ENCODE measurements around the gene ARHGAP10.

GRCh38 chr4:148004228-148004857, 272.5 kb downstream of the ARHGAP10 start:
- TF ChIP-seq, protein P1, sequence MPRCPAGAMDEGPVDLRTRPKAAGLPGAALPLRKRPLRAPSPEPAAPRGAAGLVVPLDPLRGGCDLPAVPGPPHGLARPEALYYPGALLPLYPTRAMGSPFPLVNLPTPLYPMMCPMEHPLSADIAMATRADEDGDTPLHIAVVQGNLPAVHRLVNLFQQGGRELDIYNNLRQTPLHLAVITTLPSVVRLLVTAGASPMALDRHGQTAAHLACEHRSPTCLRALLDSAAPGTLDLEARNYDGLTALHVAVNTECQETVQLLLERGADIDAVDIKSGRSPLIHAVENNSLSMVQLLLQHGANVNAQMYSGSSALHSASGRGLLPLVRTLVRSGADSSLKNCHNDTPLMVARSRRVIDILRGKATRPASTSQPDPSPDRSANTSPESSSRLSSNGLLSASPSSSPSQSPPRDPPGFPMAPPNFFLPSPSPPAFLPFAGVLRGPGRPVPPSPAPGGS (IDR thresholded peaks at IDR 0.05; ENCODE audit: borderline replicate concordance, insufficient read depth, low read depth, low read length, poor library complexity, severe bottlenecking): no peak
- TF ChIP-seq, protein P2, sequence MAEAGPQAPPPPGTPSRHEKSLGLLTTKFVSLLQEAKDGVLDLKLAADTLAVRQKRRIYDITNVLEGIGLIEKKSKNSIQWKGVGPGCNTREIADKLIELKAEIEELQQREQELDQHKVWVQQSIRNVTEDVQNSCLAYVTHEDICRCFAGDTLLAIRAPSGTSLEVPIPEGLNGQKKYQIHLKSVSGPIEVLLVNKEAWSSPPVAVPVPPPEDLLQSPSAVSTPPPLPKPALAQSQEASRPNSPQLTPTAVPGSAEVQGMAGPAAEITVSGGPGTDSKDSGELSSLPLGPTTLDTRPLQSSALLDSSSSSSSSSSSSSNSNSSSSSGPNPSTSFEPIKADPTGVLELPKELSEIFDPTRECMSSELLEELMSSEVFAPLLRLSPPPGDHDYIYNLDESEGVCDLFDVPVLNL (IDR thresholded peaks at IDR 0.05; ENCODE audit: low read depth, low read length): no peak
- TF ChIP-seq, protein P3, sequence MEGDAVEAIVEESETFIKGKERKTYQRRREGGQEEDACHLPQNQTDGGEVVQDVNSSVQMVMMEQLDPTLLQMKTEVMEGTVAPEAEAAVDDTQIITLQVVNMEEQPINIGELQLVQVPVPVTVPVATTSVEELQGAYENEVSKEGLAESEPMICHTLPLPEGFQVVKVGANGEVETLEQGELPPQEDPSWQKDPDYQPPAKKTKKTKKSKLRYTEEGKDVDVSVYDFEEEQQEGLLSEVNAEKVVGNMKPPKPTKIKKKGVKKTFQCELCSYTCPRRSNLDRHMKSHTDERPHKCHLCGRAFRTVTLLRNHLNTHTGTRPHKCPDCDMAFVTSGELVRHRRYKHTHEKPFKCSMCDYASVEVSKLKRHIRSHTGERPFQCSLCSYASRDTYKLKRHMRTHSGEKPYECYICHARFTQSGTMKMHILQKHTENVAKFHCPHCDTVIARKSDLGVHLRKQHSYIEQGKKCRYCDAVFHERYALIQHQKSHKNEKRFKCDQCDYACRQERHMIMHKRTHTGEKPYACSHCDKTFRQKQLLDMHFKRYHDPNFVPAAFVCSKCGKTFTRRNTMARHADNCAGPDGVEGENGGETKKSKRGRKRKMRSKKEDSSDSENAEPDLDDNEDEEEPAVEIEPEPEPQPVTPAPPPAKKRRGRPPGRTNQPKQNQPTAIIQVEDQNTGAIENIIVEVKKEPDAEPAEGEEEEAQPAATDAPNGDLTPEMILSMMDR (IDR thresholded peaks at IDR 0.05 in 2 of 3, conservative IDR thresholded peaks at IDR 0.05 in 1 of 3; ENCODE audit: control insufficient read depth in 2 of 3, extremely low read depth in 1 of 3, insufficient read depth in 1 of 3, low read depth in 3 of 3, low read length in 3 of 3): no peak
- TF ChIP-seq RELA (IDR thresholded peaks at IDR 0.05; ENCODE audit: borderline replicate concordance, partially characterized antibody) (no peak), DPF2 (IDR thresholded peaks at IDR 0.05) (no peak), POLR2A (IDR thresholded peaks at IDR 0.05; ENCODE audit: low read depth, low read length) (no peak), PRDM15 (CRISPR knock-in tag; IDR thresholded peaks at IDR 0.05) (no peak), SMAD1 (IDR thresholded peaks at IDR 0.05; ENCODE audit: low read depth, partially characterized antibody) (no peak)
- TF ChIP-seq, protein P4, sequence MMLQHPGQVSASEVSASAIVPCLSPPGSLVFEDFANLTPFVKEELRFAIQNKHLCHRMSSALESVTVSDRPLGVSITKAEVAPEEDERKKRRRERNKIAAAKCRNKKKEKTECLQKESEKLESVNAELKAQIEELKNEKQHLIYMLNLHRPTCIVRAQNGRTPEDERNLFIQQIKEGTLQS (IDR thresholded peaks at IDR 0.05; ENCODE audit: borderline replicate concordance, extremely low read depth, low read depth, low read length): no peak
- TF ChIP-seq, protein P5, sequence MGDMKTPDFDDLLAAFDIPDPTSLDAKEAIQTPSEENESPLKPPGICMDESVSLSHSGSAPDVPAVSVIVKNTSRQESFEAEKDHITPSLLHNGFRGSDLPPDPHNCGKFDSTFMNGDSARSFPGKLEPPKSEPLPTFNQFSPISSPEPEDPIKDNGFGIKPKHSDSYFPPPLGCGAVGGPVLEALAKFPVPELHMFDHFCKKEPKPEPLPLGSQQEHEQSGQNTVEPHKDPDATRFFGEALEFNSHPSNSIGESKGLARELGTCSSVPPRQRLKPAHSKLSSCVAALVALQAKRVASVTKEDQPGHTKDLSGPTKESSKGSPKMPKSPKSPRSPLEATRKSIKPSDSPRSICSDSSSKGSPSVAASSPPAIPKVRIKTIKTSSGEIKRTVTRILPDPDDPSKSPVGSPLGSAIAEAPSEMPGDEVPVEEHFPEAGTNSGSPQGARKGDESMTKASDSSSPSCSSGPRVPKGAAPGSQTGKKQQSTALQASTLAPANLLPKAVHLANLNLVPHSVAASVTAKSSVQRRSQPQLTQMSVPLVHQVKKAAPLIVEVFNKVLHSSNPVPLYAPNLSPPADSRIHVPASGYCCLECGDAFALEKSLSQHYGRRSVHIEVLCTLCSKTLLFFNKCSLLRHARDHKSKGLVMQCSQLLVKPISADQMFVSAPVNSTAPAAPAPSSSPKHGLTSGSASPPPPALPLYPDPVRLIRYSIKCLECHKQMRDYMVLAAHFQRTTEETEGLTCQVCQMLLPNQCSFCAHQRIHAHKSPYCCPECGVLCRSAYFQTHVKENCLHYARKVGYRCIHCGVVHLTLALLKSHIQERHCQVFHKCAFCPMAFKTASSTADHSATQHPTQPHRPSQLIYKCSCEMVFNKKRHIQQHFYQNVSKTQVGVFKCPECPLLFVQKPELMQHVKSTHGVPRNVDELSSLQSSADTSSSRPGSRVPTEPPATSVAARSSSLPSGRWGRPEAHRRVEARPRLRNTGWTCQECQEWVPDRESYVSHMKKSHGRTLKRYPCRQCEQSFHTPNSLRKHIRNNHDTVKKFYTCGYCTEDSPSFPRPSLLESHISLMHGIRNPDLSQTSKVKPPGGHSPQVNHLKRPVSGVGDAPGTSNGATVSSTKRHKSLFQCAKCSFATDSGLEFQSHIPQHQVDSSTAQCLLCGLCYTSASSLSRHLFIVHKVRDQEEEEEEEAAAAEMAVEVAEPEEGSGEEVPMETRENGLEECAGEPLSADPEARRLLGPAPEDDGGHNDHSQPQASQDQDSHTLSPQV (IDR thresholded peaks at IDR 0.05): no peak

All from GM12878 (cell line).